Lung (tissue), 12 donors: ENCODE measurements around the gene EDA. TPM values are rescaled to one million over a fixed set of nuclear protein-coding genes. Genes with fewer than 3 reads are reported as not detected.

Experiments used
- ATAC-seq: fragments of 200-7000 bp; cut with Tn5 transposase; one replicate; pipeline ENCODE4 v1.9.1; 2020; ENCODE audit warnings: moderate number of reproducible peaks; ENCODE audit not compliant: insufficient read depth, low FRiP score
- DNase-seq, 3 donors: peaks; one replicate each; pipeline ENCODE4 v3.0.0-alpha.2; 2013 to 2017
- H3K27ac ChIP-seq, 2 donors: one replicate each; pipeline ENCODE4 v1.5.1; 2013; ENCODE audit warnings: mild to moderate bottlenecking in 2 of 2, moderate library complexity in 2 of 2, control low read depth in 1 of 2, inconsistent platforms in 1 of 2, low read depth in 1 of 2, low read length in 1 of 2
- H3K27me3 ChIP-seq, 3 donors: one replicate each; pipeline ENCODE4 v1.5.1; 2013; ENCODE audit warnings: low read length in 2 of 3; ENCODE audit not compliant: control insufficient read depth in 3 of 3, insufficient read depth in 3 of 3
- H3K36me3 ChIP-seq, 4 donors: one replicate each; pipeline ENCODE4 v1.5.1; 2013; ENCODE audit warnings: low read length in 4 of 4, mild to moderate bottlenecking in 1 of 4, moderate library complexity in 1 of 4; ENCODE audit not compliant: control insufficient read depth in 4 of 4, insufficient read depth in 4 of 4
- H3K4me1 ChIP-seq, 5 donors: one replicate each; pipeline ENCODE4 v1.5.1; 2013; ENCODE audit warnings: low read length in 5 of 5, mild to moderate bottlenecking in 2 of 5, moderate library complexity in 1 of 5; ENCODE audit not compliant: control insufficient read depth in 5 of 5, insufficient read depth in 5 of 5
- H3K4me3 ChIP-seq: one replicate; pipeline ENCODE4 v1.5.1; 2013; ENCODE audit warnings: mild to moderate bottlenecking, control low read depth, moderate library complexity
- H3K9ac ChIP-seq, 2 donors: one replicate each; pipeline ENCODE4 v1.5.1; 2013; ENCODE audit warnings: low read length in 2 of 2, control low read depth in 1 of 2; ENCODE audit not compliant: insufficient read depth in 1 of 2
- H3K9me3 ChIP-seq, 4 donors: one replicate each; pipeline ENCODE4 v1.5.1; 2013; ENCODE audit warnings: low read length in 3 of 4, mild to moderate bottlenecking in 1 of 4, moderate library complexity in 1 of 4; ENCODE audit not compliant: control insufficient read depth in 4 of 4, insufficient read depth in 3 of 4
- WGBS, 2 donors: extraction: QIAGEN DNeasy Blood & Tissue Kit; methylation state at CpG; one replicate each; pipeline ENCODE4 v1.1.7; 2013; 5-methylcytosine and 5-hydroxymethylcytosine counted together
- polyA plus RNA-seq, 2 donors: library from polyadenylated mRNA; stranded (reverse); fragments of 200-250 nt; gene quantifications; one replicate each; pipeline ENCODE4 v1.2.1, GENCODE V29; 2013
- total RNA-seq, 2 donors: library from RNA; depleted of rRNA in 1 of 2; stranded (reverse); fragments of >200 nt in 1 of 2; gene quantifications; one replicate each; pipeline ENCODE4 v1.2.1, GENCODE V29; 2014 to 2021
- TF ChIP-seq, protein P1 (sequence below): IDR thresholded peaks from 2 replicates; pipeline ENCODE4 v1.5.1; 2012; ENCODE audit warnings: mild to moderate bottlenecking; ENCODE audit errors: control extremely low read depth, extremely low read depth
- donor health status: control.
- donor health status: control.
- donor health status: Bipolar disorder and iron deficiency.
- donor health status: healthy.
- donor health status: DM: yes; HTN: yes; CAD: no.

The EDA gene
- total and polyA plus RNA-seq, 4 donors: 0.93 to 7.9 (median 3.1) TPM

DNA sequence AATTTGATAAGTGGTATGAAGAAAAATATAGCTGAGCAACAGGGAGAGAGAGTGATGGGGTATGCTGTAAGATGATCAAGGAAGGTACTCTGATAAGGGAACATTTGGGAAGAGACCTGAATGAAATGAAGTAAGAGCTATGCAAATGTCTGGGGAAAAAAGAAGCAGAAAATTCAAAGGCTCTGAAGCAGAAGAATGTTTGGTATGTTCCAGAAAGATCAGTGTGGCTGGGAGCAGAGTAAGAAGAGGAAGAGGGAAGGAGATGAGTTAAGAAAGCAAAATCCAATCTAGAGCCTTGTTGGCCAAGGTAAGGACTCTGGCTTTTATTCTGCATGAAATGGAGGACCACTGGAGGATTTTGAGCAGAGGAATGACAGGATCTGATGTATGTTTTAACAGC, 343.8 kb downstream of the EDA start:
- Histone ChIP-seq H3K27me3 (no peaks in the 10 kb centered on the region), H3K4me3 (no peak overlapping the region), H3K9me3 (no peaks in the 10 kb centered on the region), H3K9ac (no peak overlapping the region), H3K4me1 (no peaks in the 10 kb centered on the region), H3K36me3 (no peaks in the 10 kb centered on the region), H3K27ac (no peak overlapping the region)
- TF ChIP-seq, protein P1, sequence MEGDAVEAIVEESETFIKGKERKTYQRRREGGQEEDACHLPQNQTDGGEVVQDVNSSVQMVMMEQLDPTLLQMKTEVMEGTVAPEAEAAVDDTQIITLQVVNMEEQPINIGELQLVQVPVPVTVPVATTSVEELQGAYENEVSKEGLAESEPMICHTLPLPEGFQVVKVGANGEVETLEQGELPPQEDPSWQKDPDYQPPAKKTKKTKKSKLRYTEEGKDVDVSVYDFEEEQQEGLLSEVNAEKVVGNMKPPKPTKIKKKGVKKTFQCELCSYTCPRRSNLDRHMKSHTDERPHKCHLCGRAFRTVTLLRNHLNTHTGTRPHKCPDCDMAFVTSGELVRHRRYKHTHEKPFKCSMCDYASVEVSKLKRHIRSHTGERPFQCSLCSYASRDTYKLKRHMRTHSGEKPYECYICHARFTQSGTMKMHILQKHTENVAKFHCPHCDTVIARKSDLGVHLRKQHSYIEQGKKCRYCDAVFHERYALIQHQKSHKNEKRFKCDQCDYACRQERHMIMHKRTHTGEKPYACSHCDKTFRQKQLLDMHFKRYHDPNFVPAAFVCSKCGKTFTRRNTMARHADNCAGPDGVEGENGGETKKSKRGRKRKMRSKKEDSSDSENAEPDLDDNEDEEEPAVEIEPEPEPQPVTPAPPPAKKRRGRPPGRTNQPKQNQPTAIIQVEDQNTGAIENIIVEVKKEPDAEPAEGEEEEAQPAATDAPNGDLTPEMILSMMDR: no peak
- ATAC-seq (no peak), DNase-seq (no peak)

DNA sequence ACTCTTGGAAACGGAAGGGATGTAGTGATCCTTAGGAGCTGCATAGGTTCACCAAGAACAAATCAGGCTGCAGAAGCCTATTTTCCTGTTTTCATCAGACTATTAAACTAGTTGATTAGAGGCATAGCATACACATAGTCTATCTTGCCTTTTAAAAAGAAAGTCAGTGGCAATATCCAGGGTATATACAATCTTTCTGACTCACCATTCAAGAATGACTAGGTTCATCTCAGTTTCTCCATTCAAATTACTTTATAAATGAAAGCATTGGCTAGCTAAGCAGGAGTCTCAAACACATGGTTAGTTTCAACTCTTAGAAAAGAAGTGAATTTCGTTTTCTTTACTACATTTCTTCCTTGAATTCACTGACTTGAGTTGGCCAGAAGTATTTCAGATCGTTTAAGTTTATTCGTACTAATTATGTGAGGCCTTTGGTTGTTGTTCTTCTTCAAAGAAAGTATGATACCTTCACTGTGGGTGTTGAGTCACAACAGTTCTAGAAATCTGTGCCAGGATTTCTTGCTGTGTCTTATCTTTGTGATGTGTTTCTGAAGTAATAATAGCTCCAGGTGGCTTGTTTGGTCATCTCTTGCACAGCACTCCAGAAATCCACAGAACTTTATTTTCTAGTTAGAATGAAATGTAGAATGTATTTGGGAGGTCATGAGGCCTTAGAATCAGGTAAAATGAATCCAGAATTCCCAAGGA, 345.6 kb downstream of the EDA start:
- WGBS, 2 donors: 69 to 76% methylated on average over 4 of the region's 4 CpGs
- TF ChIP-seq, protein P1: no peak
- H3K9me3 ChIP-seq: no peaks in the 10 kb centered on the region
- H3K27ac ChIP-seq: no peak overlapping the region
- ATAC-seq: no peak
- no peaks in the 10 kb centered on the region for H3K27me3 ChIP-seq
- H3K4me1 ChIP-seq: no peaks in the 10 kb centered on the region
- H3K4me3 ChIP-seq: no peak overlapping the region
- no peak overlapping the region for H3K9ac ChIP-seq
- no peaks in the 10 kb centered on the region for H3K36me3 ChIP-seq
- DNase-seq: no peak

DNA sequence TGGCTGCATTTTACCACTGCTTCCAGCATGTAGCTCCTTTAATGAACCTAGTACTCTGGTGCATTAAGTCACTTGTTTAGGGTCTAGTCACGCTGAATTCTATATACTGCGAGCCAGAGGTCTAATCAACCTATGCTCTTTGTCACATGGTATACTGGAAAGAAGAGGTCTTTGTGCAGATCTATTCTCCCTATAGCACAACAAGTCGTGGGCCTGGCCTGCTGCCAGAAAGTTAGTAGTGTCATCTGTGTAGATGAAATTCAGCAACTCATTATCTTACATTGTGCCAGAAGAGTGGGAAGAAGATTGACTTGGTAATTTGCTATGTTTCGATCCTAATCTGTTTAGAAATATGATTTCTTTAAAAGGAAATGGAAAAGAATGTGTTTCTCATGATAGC, 353.0 kb downstream of the EDA start:
- no peak for ATAC-seq
- H3K4me3 ChIP-seq: no peak overlapping the region
- H3K36me3 ChIP-seq: no peaks in the 10 kb centered on the region
- WGBS, 2 donors: 56 to 71% methylated on average over 4 of the region's 4 CpGs
- TF ChIP-seq, protein P1: no peak
- H3K9me3 ChIP-seq: no peaks in the 10 kb centered on the region
- no peak overlapping the region for H3K27ac ChIP-seq
- peak in 2 of 3 donors; percentile 1 to 17 for DNase-seq
- H3K27me3 ChIP-seq: peaks cover 0 to 4% (median 0%) of the 10 kb centered on the region in 3 donors
- no peaks in the 10 kb centered on the region for H3K4me1 ChIP-seq
- H3K9ac ChIP-seq: no peak overlapping the region

DNA sequence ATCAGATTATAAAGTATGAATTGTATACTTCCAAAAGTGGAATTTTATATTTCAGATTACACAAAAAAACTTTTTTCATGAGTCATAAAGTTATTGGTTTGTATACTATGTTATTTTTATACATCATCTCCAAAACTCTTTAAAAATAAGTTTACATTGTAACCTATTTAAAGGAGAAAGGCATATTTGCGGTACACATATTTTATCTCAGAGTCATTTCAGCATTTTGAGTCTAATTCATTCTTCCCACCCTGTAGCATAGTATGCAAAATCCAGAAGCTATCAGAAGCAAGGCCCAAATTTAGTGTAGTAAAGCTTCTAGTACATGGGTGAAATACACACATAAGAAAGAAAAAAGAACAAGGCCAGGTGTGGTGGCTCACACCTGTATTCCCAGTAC, 353.5 kb downstream of the EDA start:
- H3K9me3 ChIP-seq: no peaks in the 10 kb centered on the region
- no peak for ATAC-seq
- H3K9ac ChIP-seq: no peak overlapping the region
- TF ChIP-seq, protein P1: no peak
- no peak overlapping the region for H3K27ac ChIP-seq
- H3K27me3 ChIP-seq: peaks cover 0 to 4% (median 0%) of the 10 kb centered on the region in 3 donors
- H3K36me3 ChIP-seq: no peaks in the 10 kb centered on the region
- no peak for DNase-seq
- H3K4me3 ChIP-seq: no peak overlapping the region
- H3K4me1 ChIP-seq: no peaks in the 10 kb centered on the region
- 90 to 96% methylated on average over 1 of the region's 1 CpG for WGBS, 2 donors
